NT2/D1 (cell line): ENCODE results near the gene CFAP91.

Source experiments
- DNase-seq: peaks from one replicate; pipeline ENCODE4 v3.0.0-alpha.2; 2011; ENCODE audit warnings: low read depth, low spot score
- H3K27me3 ChIP-seq: 2 replicates; pipeline ENCODE4 v1.6.0; 2011; ENCODE audit warnings: mild to moderate bottlenecking; ENCODE audit not compliant: insufficient read length, insufficient read depth
- H3K36me3 ChIP-seq: 2 replicates; pipeline ENCODE4 v1.6.1; 2011; ENCODE audit warnings: mild to moderate bottlenecking, low read length, mixed read lengths; ENCODE audit not compliant: insufficient read depth, insufficient read length
- H3K4me1 ChIP-seq: 2 replicates; pipeline ENCODE4 v1.5.1; 2011; ENCODE audit not compliant: insufficient read depth, insufficient read length
- H3K4me3 ChIP-seq: 2 replicates; pipeline ENCODE4 v1.5.1; 2011; ENCODE audit warnings: low read depth; ENCODE audit not compliant: insufficient read length
- H3K9ac ChIP-seq: 2 replicates; pipeline ENCODE4 v1.6.0; 2011; ENCODE audit warnings: low read depth; ENCODE audit not compliant: insufficient read length
- H3K9me3 ChIP-seq: 2 replicates; pipeline ENCODE4 v1.5.1; 2011; ENCODE audit warnings: mild to moderate bottlenecking, low read length; ENCODE audit not compliant: insufficient read depth
- SUZ12 ChIP-seq: IDR thresholded peaks from 2 replicates; pipeline ENCODE4 v1.6.1; 2011; ENCODE audit not compliant: insufficient read length, insufficient read depth; ENCODE audit errors: extremely low read depth
- YY1 ChIP-seq: IDR thresholded peaks from 2 replicates; pipeline ENCODE4 v1.6.1; 2011; ENCODE audit not compliant: insufficient read length, insufficient read depth
- ZNF274 ChIP-seq: IDR thresholded peaks from 2 replicates; pipeline ENCODE4 v1.6.1; 2011; ENCODE audit warnings: mild to moderate bottlenecking, low read depth, low read length

The CFAP91 gene

DNA sequence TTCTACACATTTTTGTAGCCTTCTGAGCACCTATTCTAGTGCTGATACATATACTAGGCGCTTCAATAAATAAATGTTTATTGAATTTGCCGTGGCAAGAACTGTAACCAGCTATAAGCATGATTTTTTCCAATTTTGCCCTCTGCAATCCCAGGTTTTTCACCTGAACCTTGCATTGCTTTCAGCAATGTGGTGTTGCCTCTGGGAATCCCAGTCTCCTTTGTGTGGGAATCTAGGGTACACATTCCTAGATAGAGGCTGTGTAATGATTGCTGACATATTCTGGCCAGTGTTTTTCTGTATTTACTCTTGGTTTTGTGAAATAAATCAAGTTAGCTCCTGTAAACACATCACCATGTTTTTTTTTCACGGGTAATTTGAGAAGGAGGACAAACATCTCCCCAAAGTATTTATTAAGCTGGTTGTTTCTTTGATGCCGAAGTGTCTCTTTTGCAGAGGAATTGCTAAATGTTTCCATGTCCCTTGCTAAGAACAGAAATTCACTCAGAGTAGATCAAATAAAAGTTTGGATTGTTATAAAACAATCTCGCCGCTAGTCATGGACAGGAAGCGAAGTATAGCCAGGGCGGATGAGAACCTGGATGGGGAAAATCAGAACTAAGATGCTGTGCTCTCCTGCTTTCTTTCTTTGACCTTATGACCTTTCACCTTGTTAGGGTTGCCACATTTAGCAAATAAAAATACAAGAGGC is 1.2 kb downstream of the CFAP91 start:
- no peak for TF ChIP-seq ZNF274
- TF ChIP-seq YY1 = no peak
- no peak for TF ChIP-seq SUZ12
- Histone ChIP-seq H3K36me3 (no peaks in the 10 kb centered on the region), H3K9me3 (peaks cover 12% of the 10 kb centered on the region; the same call in 1 of the 2 replicates), H3K4me3 (no peak overlapping the region), H3K27me3 (no peaks in the 10 kb centered on the region), H3K9ac (no peak overlapping the region), H3K4me1 (peaks cover 4% of the 10 kb centered on the region)
- DNase-seq = no peak

- H3K4me1 ChIP-seq = no peaks in the 10 kb centered on the region
- DNase-seq = no peak
- no peaks in the 10 kb centered on the region for H3K9me3 ChIP-seq
- no peak overlapping the region for H3K4me3 ChIP-seq
- no peaks in the 10 kb centered on the region for H3K36me3 ChIP-seq
- no peak overlapping the region for H3K9ac ChIP-seq
- TF ChIP-seq ZNF274 = no peak
- TF ChIP-seq SUZ12 = no peak
- TF ChIP-seq YY1 = no peak
- no peaks in the 10 kb centered on the region for H3K27me3 ChIP-seq
Measured at GRCh38 chr3:119715105-119715504, 12.3 kb downstream of the CFAP91 start.

- H3K4me3 ChIP-seq = no peak overlapping the region
- H3K9ac ChIP-seq = no peak overlapping the region
- no peaks in the 10 kb centered on the region for H3K9me3 ChIP-seq
- TF ChIP-seq YY1 (no peak), ZNF274 (no peak), SUZ12 (no peak)
- no peaks in the 10 kb centered on the region for H3K36me3 ChIP-seq
- no peak for DNase-seq
- H3K27me3 ChIP-seq = no peaks in the 10 kb centered on the region
- no peaks in the 10 kb centered on the region for H3K4me1 ChIP-seq
Measured at GRCh38 chr3:119716998-119717397, 14.2 kb downstream of the CFAP91 start.

DNA sequence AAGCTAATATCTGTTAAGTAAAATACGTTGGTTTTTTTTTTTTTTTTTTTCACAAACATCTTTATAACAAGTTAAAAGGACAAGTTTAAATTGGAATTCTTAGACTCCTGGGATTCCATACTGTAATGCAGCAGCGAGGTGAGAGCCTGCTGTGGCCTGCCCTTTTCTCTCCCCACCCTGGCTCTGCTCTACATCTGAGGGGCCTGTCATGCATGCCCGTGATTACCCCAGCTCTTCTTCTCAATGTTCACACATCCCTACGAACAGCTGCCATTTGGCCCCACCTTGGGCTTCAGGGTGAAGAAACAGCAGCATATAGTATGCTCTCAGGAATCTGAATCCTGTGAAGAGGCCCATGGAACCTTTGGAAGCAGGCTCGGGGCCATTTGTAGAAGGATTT is 14.7 kb downstream of the CFAP91 start:
- no peaks in the 10 kb centered on the region for H3K4me1 ChIP-seq
- H3K36me3 ChIP-seq = no peaks in the 10 kb centered on the region
- DNase-seq = no peak
- H3K9ac ChIP-seq = no peak overlapping the region
- no peaks in the 10 kb centered on the region for H3K27me3 ChIP-seq
- H3K9me3 ChIP-seq = no peaks in the 10 kb centered on the region
- TF ChIP-seq SUZ12 (no peak), ZNF274 (no peak), YY1 (no peak)
- no peak overlapping the region for H3K4me3 ChIP-seq

DNA sequence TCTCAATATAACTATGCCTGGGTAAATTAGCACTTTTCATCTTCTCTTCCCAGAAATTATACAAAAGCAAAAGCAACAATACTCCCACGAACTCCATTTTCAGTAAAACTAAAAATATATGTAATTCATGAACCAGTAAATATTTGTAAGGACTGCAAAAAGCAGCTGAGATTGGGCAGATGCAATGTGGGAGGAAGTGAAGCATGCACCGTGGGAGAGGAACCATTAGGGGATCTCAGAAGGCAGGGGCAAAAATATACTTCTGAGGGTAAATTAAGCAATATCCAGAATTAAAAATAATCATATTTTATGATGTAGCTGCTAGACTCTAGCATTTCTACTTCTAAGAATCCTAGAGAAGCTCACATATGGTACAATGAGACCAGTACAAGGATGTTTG is 20.2 kb downstream of the CFAP91 start:
- no peaks in the 10 kb centered on the region for H3K36me3 ChIP-seq
- TF ChIP-seq SUZ12 (no peak), YY1 (no peak), ZNF274 (no peak)
- H3K4me1 ChIP-seq = no peaks in the 10 kb centered on the region
- no peak overlapping the region for H3K9ac ChIP-seq
- DNase-seq = no peak
- H3K27me3 ChIP-seq = no peaks in the 10 kb centered on the region
- H3K9me3 ChIP-seq = no peaks in the 10 kb centered on the region
- no peak overlapping the region for H3K4me3 ChIP-seq

GRCh38 chr3:119726909-119727308 is 24.1 kb downstream of the CFAP91 start:
- DNase-seq = no peak
- Histone ChIP-seq H3K9ac (no peak overlapping the region), H3K27me3 (no peaks in the 10 kb centered on the region), H3K36me3 (no peaks in the 10 kb centered on the region), H3K4me1 (no peaks in the 10 kb centered on the region), H3K9me3 (no peaks in the 10 kb centered on the region), H3K4me3 (no peak overlapping the region)
- TF ChIP-seq YY1 (no peak), SUZ12 (no peak), ZNF274 (no peak)

DNA sequence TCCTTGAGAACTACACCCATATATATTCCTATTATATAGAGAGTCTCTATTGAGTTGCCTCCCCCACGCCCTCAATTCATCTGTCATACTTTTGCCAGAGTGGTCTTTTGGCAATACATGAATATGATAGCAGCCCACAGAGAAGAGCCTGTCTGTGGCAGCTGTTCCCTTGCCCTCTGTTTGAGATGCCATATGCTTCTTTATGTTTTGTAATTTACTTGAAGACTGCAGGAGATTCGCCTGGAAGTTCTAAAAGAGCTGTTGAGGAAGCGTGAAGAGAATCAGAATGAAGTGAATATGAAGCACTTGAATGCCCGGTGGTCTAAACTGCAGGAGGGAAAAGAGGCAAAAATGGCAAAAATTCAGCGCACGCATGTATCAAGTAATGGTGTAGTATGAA is 27.2 kb downstream of the CFAP91 start:
- TF ChIP-seq SUZ12 = no peak
- no peak for TF ChIP-seq ZNF274
- no peak for TF ChIP-seq YY1
- no peak for DNase-seq
- no peaks in the 10 kb centered on the region for H3K36me3 ChIP-seq
- no peak overlapping the region for H3K4me3 ChIP-seq
- H3K9ac ChIP-seq = no peak overlapping the region
- no peaks in the 10 kb centered on the region for H3K4me1 ChIP-seq
- no peaks in the 10 kb centered on the region for H3K27me3 ChIP-seq
- no peaks in the 10 kb centered on the region for H3K9me3 ChIP-seq
